Activated T-cell treated with anti-CD3 and anti-CD28 coated beads, Interleukin-2, amount 50 U/mL, for 4 hours (primary cell): ENCODE data around the gene PKP1. TPM values are rescaled to one million over a fixed set of nuclear protein-coding genes. Genes with fewer than 3 reads are reported as not detected.
"Not testable (repeated sequence)": the region's sequence is repeated elsewhere in the genome, so short reads cannot be mapped to it uniquely, and the experiment has no call there.

Experiments used
- ATAC-seq, 2 donors: fragments of 200-7000 bp; cut with Tn5 transposase; one replicate each; pipeline ENCODE4 v1.10.0; 2021
- DNase-seq: peaks from one replicate; pipeline ENCODE4 v3.0.0-alpha.2; 2020
- H3K27me3 Mint-ChIP-seq: one replicate; pipeline ENCODE4 v1.8.0; 2021; ENCODE audit warnings: low read depth, mixed read lengths
- H3K36me3 Mint-ChIP-seq: one replicate; pipeline ENCODE4 v1.8.0; 2022; ENCODE audit warnings: mixed read lengths; ENCODE audit not compliant: insufficient read depth
- H3K4me1 Mint-ChIP-seq: one replicate; pipeline ENCODE4 v1.8.0; 2021; ENCODE audit warnings: low read depth, mixed read lengths
- H3K4me3 Mint-ChIP-seq: one replicate; pipeline ENCODE4 v1.8.0; 2021; ENCODE audit warnings: mild to moderate bottlenecking, moderate library complexity, mixed read lengths
- H3K9me3 Mint-ChIP-seq: one replicate; pipeline ENCODE4 v1.8.0; 2021; ENCODE audit warnings: mixed read lengths
- total RNA-seq, 3 donors: library from RNA; stranded (reverse); gene quantifications; one replicate each; pipeline ENCODE4 v1.2.1, GENCODE V29; 2021

The PKP1 gene, protein sequence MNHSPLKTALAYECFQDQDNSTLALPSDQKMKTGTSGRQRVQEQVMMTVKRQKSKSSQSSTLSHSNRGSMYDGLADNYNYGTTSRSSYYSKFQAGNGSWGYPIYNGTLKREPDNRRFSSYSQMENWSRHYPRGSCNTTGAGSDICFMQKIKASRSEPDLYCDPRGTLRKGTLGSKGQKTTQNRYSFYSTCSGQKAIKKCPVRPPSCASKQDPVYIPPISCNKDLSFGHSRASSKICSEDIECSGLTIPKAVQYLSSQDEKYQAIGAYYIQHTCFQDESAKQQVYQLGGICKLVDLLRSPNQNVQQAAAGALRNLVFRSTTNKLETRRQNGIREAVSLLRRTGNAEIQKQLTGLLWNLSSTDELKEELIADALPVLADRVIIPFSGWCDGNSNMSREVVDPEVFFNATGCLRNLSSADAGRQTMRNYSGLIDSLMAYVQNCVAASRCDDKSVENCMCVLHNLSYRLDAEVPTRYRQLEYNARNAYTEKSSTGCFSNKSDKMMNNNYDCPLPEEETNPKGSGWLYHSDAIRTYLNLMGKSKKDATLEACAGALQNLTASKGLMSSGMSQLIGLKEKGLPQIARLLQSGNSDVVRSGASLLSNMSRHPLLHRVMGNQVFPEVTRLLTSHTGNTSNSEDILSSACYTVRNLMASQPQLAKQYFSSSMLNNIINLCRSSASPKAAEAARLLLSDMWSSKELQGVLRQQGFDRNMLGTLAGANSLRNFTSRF
- not detected for total RNA-seq

GRCh38 chr1:201282931-201283829, at the start of gene PKP1:
TSS of gene PKP1 (plus strand) at chr1:201283506. CDS start at chr1:201283703, 197 bp downstream.
- H3K4me3 Mint-ChIP-seq, result peak within 1 kb of the TSS; percentile 51
- DNase-seq, result no peak
- ATAC-seq, result peak; percentile 70 to 76
- peaks cover 8% of the 10 kb centered on the region for H3K4me1 Mint-ChIP-seq
- H3K9me3 Mint-ChIP-seq, result no peaks in the 10 kb centered on the region
- H3K36me3 Mint-ChIP-seq, result no peaks in the 10 kb centered on the region
- H3K27me3 Mint-ChIP-seq, result peaks cover 46% of the 10 kb centered on the region

DNA sequence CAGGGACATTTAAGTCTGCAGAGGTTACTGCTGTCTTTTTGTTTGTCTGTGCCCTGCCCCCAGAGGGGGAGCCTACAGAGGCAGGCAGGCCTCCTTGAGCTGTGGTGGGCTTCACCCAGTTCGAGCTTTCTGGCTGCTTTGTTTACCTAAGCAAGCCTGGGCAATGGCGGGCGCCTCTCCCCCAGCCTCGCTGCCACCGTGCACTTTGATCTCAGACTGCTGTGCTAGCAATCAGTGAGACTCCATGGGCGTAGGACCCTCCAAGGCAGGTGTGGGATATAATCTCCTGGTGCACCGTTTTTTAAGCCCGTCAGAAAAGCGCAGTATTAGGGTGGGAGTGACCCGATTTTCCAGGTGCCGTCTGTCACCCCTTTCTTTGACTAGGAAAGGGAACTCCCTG, 43.7 kb upstream of the PKP1 start:
- not testable (repeated sequence) for ATAC-seq, DNase-seq, H3K4me3 Mint-ChIP-seq, H3K9me3 Mint-ChIP-seq, H3K36me3 Mint-ChIP-seq, H3K4me1 Mint-ChIP-seq
- peaks cover 31% of the 10 kb centered on the region for H3K27me3 Mint-ChIP-seq

- DNase-seq, result no peak
- H3K4me1 Mint-ChIP-seq, result no peaks in the 10 kb centered on the region
- no peaks in the 10 kb centered on the region for H3K9me3 Mint-ChIP-seq
- no peak for ATAC-seq
- no peaks in the 10 kb centered on the region for H3K36me3 Mint-ChIP-seq
- no peak overlapping the region for H3K4me3 Mint-ChIP-seq
- H3K27me3 Mint-ChIP-seq, result peaks cover 33% of the 10 kb centered on the region
Observed at GRCh38 chr1:201240171-201240570, 43.1 kb upstream of the PKP1 start.

- peaks cover 33% of the 10 kb centered on the region for H3K27me3 Mint-ChIP-seq
- H3K9me3 Mint-ChIP-seq, result no peaks in the 10 kb centered on the region
- no peaks in the 10 kb centered on the region for H3K36me3 Mint-ChIP-seq
- ATAC-seq, result no peak
- H3K4me3 Mint-ChIP-seq, result no peak overlapping the region
- DNase-seq, result no peak
- H3K4me1 Mint-ChIP-seq, result no peaks in the 10 kb centered on the region
Observed at GRCh38 chr1:201241736-201242135, 41.6 kb upstream of the PKP1 start.

DNA sequence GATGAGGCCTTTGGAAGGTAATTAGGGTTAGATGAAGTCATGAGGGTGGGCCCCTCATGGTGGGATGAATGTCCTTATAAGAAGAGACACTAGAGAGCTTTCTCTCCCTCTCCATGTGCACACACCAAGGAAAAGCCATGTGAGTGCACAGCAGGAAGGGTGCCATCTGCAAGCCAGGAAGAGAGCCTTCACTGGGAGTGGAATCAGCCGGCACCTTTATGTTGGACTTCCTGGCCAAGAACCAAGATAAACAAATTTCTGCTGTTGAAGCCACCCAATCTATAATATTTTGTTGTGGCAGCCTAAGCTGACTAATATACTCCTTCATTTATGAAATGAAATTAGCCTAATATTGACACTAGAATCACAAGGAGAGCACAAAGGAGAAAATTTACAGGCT, 38.2 kb upstream of the PKP1 start:
- Mint-ChIP-seq H3K36me3 (no peaks in the 10 kb centered on the region), H3K4me3 (no peak overlapping the region), H3K4me1 (no peaks in the 10 kb centered on the region), H3K9me3 (no peaks in the 10 kb centered on the region), H3K27me3 (peaks cover 29% of the 10 kb centered on the region)
- DNase-seq (no peak), ATAC-seq (no peak)

DNA sequence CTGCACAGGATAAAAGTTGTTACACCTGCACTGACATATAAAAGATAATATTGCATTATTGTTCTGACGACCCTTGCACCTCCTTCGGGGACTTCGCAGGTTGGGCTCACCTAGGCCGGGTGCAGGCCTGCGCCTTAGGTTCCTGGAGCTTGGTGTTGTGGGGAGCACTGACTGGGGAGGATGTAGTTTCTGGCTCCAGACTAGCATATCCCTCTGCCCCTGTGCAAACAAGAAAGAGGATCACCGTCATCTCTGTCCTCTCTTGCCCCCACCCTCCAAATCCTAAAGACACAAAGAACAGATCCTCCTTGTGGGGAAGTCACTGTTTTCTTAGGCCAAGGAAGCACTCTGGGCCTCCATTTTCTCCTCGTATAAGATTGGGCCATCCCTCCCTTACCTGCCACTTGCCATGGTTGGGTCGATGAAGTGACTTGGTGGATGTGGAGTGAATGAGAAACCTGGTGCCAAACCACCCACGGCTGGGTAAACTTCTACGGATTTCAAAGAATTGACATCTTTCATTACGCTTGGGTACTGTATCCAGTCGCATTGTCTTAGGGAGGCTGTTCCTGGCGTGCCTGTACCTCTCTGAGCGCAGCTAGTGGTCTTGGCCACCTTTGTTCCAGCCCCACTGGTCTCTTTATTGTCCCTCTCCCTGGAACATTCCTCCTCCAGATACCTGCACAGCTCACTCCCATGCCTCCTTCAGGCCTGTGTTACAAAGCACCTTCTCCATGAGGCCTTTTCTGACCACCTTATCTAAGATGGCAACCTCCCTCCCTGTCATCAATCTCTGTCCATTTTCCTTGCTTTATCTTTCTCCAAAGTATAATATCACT, 34.4 kb upstream of the PKP1 start:
- ATAC-seq, result no peak
- no peak for DNase-seq
- Mint-ChIP-seq H3K36me3 (no peaks in the 10 kb centered on the region), H3K4me3 (no peak overlapping the region), H3K27me3 (peaks cover 11% of the 10 kb centered on the region), H3K4me1 (no peaks in the 10 kb centered on the region), H3K9me3 (no peaks in the 10 kb centered on the region)

GRCh38 chr1:201250326-201251011, 32.8 kb upstream of the PKP1 start:
- no peak overlapping the region for H3K4me3 Mint-ChIP-seq
- ATAC-seq (no peak), DNase-seq (no peak)
- no peaks in the 10 kb centered on the region for H3K4me1 Mint-ChIP-seq
- peaks cover 6% of the 10 kb centered on the region for H3K27me3 Mint-ChIP-seq
- no peaks in the 10 kb centered on the region for H3K9me3 Mint-ChIP-seq
- no peaks in the 10 kb centered on the region for H3K36me3 Mint-ChIP-seq

- no peak overlapping the region for H3K4me3 Mint-ChIP-seq
- peaks cover 6% of the 10 kb centered on the region for H3K27me3 Mint-ChIP-seq
- H3K4me1 Mint-ChIP-seq, result no peaks in the 10 kb centered on the region
- no peaks in the 10 kb centered on the region for H3K36me3 Mint-ChIP-seq
- DNase-seq (no peak), ATAC-seq (no peak)
- H3K9me3 Mint-ChIP-seq, result no peaks in the 10 kb centered on the region
Observed at GRCh38 chr1:201251411-201251810, 31.9 kb upstream of the PKP1 start.

DNA sequence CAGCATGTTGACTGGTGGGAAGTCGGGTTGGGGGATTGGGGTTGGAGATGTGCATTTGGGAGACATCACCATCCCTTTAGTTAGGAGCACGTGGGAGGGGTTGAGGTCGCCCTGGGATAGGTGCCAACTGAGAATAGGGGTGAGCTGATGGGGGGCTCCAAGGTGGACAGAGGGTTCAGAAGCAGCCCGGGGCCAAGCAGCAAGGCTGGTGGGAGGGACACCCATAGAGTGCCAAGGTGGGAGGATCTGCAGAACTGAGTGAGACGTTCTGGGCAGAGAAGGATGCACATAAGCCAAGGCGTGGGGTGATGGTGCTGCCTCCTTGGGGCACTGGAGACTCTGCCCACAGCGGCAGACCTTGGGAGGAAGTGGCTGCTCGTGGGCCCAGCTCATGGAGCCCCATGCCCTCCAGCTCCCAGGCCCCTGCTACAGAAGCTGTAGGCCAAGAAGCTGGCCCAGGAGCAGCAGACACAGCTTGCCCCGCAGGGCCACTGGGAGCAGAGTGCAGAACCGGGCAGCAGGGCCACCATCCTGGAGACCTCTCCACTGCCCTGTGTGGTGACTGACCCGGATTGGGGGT, 31.4 kb upstream of the PKP1 start:
- H3K27me3 Mint-ChIP-seq, result peaks cover 6% of the 10 kb centered on the region
- DNase-seq (no peak), ATAC-seq (no peak)
- H3K4me3 Mint-ChIP-seq, result no peak overlapping the region
- H3K4me1 Mint-ChIP-seq, result no peaks in the 10 kb centered on the region
- no peaks in the 10 kb centered on the region for H3K9me3 Mint-ChIP-seq
- H3K36me3 Mint-ChIP-seq, result no peaks in the 10 kb centered on the region

- no peaks in the 10 kb centered on the region for H3K36me3 Mint-ChIP-seq
- ATAC-seq (no peak), DNase-seq (no peak)
- H3K4me1 Mint-ChIP-seq, result no peaks in the 10 kb centered on the region
- no peaks in the 10 kb centered on the region for H3K9me3 Mint-ChIP-seq
- no peak overlapping the region for H3K4me3 Mint-ChIP-seq
- peaks cover 6% of the 10 kb centered on the region for H3K27me3 Mint-ChIP-seq
Observed at GRCh38 chr1:201252944-201253371, 30.3 kb upstream of the PKP1 start.

DNA sequence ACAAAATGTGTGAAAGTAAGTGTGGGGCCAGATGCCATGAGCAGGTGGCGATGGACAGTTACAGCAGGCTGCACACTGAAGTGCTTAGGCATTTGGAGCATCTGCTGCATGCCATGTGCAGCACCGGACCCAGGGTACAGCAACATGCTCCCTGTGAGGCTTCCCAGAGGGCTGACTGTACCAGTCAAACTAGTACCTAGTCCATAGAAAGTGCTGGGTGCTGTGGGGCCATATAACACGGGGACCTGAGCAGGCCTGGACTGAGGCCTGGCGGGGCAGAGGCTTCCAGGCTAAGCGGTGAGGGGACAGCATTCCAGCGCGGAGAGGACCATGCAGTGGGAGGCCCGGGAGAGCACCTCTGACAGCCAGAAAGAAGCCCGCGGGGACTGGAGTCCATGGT, 29.9 kb upstream of the PKP1 start:
- Mint-ChIP-seq H3K27me3 (peaks cover 6% of the 10 kb centered on the region), H3K36me3 (no peaks in the 10 kb centered on the region), H3K9me3 (no peaks in the 10 kb centered on the region), H3K4me3 (no peak overlapping the region), H3K4me1 (no peaks in the 10 kb centered on the region)
- ATAC-seq, result no peak
- DNase-seq, result no peak

- DNase-seq (no peak), ATAC-seq (no peak)
- no peaks in the 10 kb centered on the region for H3K36me3 Mint-ChIP-seq
- H3K4me1 Mint-ChIP-seq, result no peaks in the 10 kb centered on the region
- H3K4me3 Mint-ChIP-seq, result no peak overlapping the region
- peaks cover 6% of the 10 kb centered on the region for H3K27me3 Mint-ChIP-seq
- no peaks in the 10 kb centered on the region for H3K9me3 Mint-ChIP-seq
Observed at GRCh38 chr1:201253906-201254624, 29.2 kb upstream of the PKP1 start.
